Keratinocyte (primary cell): Measurements from ENCODE around the gene PDRG1. TPM values are rescaled to one million over a fixed set of nuclear protein-coding genes. Genes with fewer than 3 reads are reported as not detected.

Experiments used
- DNase-seq: peaks from one replicate; pipeline ENCODE4 v3.0.0-alpha.2; 2011; ENCODE audit warnings: low read depth, missing footprints, low spot score
- FAIRE-seq: peaks from 2 replicates; lab custom pipeline; 2011; peaks lifted over from hg19 to GRCh38; lab: Jason Lieb, UNC
- H2AFZ ChIP-seq: 2 replicates; pipeline ENCODE4 v1.6.0; 2012; ENCODE audit warnings: low read length, control low read depth, inconsistent platforms; ENCODE audit not compliant: control insufficient read depth
- H3K27ac ChIP-seq: 2 replicates; pipeline ENCODE4 v1.5.1; 2011; ENCODE audit warnings: low read length; ENCODE audit not compliant: control insufficient read depth, insufficient read depth
- H3K27me3 ChIP-seq: 3 replicates; pipeline ENCODE4 v1.6.0; 2011; ENCODE audit warnings: low read length; ENCODE audit not compliant: control insufficient read depth, insufficient read depth; ENCODE audit errors: extremely low read depth
- H3K36me3 ChIP-seq, 2 experiments: 2 replicates in 1 of 2; 3 replicates in 1 of 2; pipeline ENCODE4 v1.5.1; 2011; ENCODE audit warnings: low read length in 2 of 2, mild to moderate bottlenecking in 1 of 2; ENCODE audit not compliant: control insufficient read depth in 2 of 2, insufficient read depth in 2 of 2; ENCODE audit errors: extremely low read depth in 1 of 2
- H3K4me1 ChIP-seq: 3 replicates; pipeline ENCODE4 v1.5.1; 2011; ENCODE audit warnings: low read length; ENCODE audit not compliant: control insufficient read depth, insufficient read depth; ENCODE audit errors: extremely low read depth
- H3K4me2 ChIP-seq: 3 replicates; pipeline ENCODE4 v1.6.0; 2011; ENCODE audit warnings: low read depth, low read length; ENCODE audit not compliant: control insufficient read depth, insufficient read depth; ENCODE audit errors: extremely low read depth
- H3K4me3 ChIP-seq, 3 experiments: fragments of 200-600 bp in 1 of 3; sonication (generic) in 1 of 3; 2 replicates in 2 of 3; 3 replicates in 1 of 3; pipeline ENCODE4 v1.5.1; 2011 to 2016; ENCODE audit warnings: low read length in 3 of 3, mild to moderate bottlenecking in 3 of 3, control low read depth in 2 of 3, inconsistent platforms in 1 of 3, low read depth in 1 of 3, mixed read lengths in 1 of 3, mixed run types in 1 of 3, moderate library complexity in 1 of 3; ENCODE audit not compliant: control insufficient read depth in 2 of 3, insufficient read depth in 2 of 3; ENCODE audit errors: extremely low read depth in 1 of 3
- H3K79me2 ChIP-seq: 2 replicates; pipeline ENCODE4 v1.6.0; 2012; ENCODE audit warnings: low read length; ENCODE audit not compliant: control insufficient read depth, insufficient read depth
- H3K9ac ChIP-seq: 3 replicates; pipeline ENCODE4 v1.6.0; 2011; ENCODE audit warnings: low read length; ENCODE audit not compliant: control insufficient read depth, insufficient read depth; ENCODE audit errors: extremely low read depth
- H3K9me1 ChIP-seq: 3 replicates; pipeline ENCODE4 v1.6.0; 2011; ENCODE audit warnings: low read length; ENCODE audit not compliant: control insufficient read depth, insufficient read depth; ENCODE audit errors: extremely low read depth
- H3K9me3 ChIP-seq: 2 replicates; pipeline ENCODE4 v1.5.1; 2012; ENCODE audit warnings: low read depth, low read length; ENCODE audit not compliant: control insufficient read depth
- H4K20me1 ChIP-seq: 3 replicates; pipeline ENCODE4 v1.6.0; 2011; ENCODE audit warnings: low read length; ENCODE audit not compliant: control insufficient read depth, insufficient read depth; ENCODE audit errors: extremely low read depth
- CTCF ChIP-seq, 3 experiments: IDR thresholded peaks in 1 of 3; conservative IDR thresholded peaks in 1 of 3; optimal IDR thresholded peaks in 1 of 3; 2 replicates in 2 of 3; 3 replicates in 1 of 3; pipeline versions ENCODE3 to v1.5.1; 2011; ENCODE audit warnings: low read length in 3 of 3, mild to moderate bottlenecking in 3 of 3, moderate library complexity in 2 of 3, control low read depth in 1 of 3, inconsistent platforms in 1 of 3; ENCODE audit not compliant: insufficient read depth in 2 of 3; ENCODE audit errors: extremely low read depth in 1 of 3
- EZH2 ChIP-seq: IDR thresholded peaks from one replicate; pipeline ENCODE4 v1.6.1; 2012; ENCODE audit warnings: inconsistent platforms, mild to moderate bottlenecking, low read length, moderate library complexity
- dilution Hi-C: fragments of 300-500 bp; cut with MboI; formaldehyde crosslinking; loops from one replicate; pipeline ENCODE4 v1.7.0; 2020; ENCODE audit warnings: low sequenced_read_pairs; ENCODE audit not compliant: extremely low pct_ligation_motif_present
- polyA plus RNA-seq, 5 experiments: library from polyadenylated mRNA; depleted of rRNA in 3 of 5; stranded (reverse) in 3 of 5; stranded (forward) in 1 of 5; unstranded in 1 of 5; fragments of >200 nt; gene quantifications; 1 replicate in 1 of 5; 2 replicates in 3 of 5; 3 replicates in 1 of 5; pipeline versions ENCODE4 v1.2.1 to v1.2.3, GENCODE V29; 2011 to 2012; ENCODE audit warnings: missing spikeins in 2 of 5, low read depth in 1 of 5, low replicate concordance in 1 of 5

Gene PDRG1
- polyA plus RNA-seq, 1 donor (not counting 4 experiments of a cell fraction or from before 2014, with no cell fraction given), result 15.3 TPM

- H3K9me3 ChIP-seq, result no peaks in the 10 kb centered on the region
- no peaks in the 10 kb centered on the region for H3K9me1 ChIP-seq
- DNase-seq (no peak), FAIRE-seq (no peak)
- H3K4me3 ChIP-seq, result no peak overlapping the region
- no peak for TF ChIP-seq CTCF (optimal IDR thresholded peaks at IDR 0.05 in 1 of 3, IDR thresholded peaks at IDR 0.05 in 1 of 3, conservative IDR thresholded peaks at IDR 0.05 in 1 of 3; ENCODE audit: extremely low read depth in 1 of 3, insufficient read depth in 2 of 3, low read length in 3 of 3)
- TF ChIP-seq EZH2, result no peak
- H3K4me2 ChIP-seq, result no peak overlapping the region
- dilution Hi-C loops, result no loop called here
- H4K20me1 ChIP-seq, result no peaks in the 10 kb centered on the region
- no peak overlapping the region for H3K9ac ChIP-seq
- H3K27ac ChIP-seq, result no peak overlapping the region
- H3K79me2 ChIP-seq, result no peaks in the 10 kb centered on the region
- H3K36me3 ChIP-seq, result no peaks in the 10 kb centered on the region
- H3K27me3 ChIP-seq, result no peaks in the 10 kb centered on the region
- H2AFZ ChIP-seq, result no peak overlapping the region
- H3K4me1 ChIP-seq, result no peaks in the 10 kb centered on the region
Measured at GRCh38 chr20:31926493-31926892, 25.4 kb downstream of the PDRG1 start.

GRCh38 chr20:31925631-31926030, 26.2 kb downstream of the PDRG1 start:
- no peak for DNase-seq
- Histone ChIP-seq H3K79me2 (no peaks in the 10 kb centered on the region), H3K4me3 (no peak overlapping the region), H3K27ac (no peak overlapping the region), H3K36me3 (no peaks in the 10 kb centered on the region), H3K4me1 (no peaks in the 10 kb centered on the region), H4K20me1 (no peaks in the 10 kb centered on the region), H3K9ac (no peak overlapping the region), H3K9me1 (no peaks in the 10 kb centered on the region), H2AFZ (no peak overlapping the region), H3K4me2 (no peak overlapping the region), H3K27me3 (peaks cover 3% of the 10 kb centered on the region), H3K9me3 (no peaks in the 10 kb centered on the region)
- dilution Hi-C loops, result no loop called here
- no peak for FAIRE-seq
- no peak for TF ChIP-seq EZH2
- no peak for TF ChIP-seq CTCF (optimal IDR thresholded peaks at IDR 0.05 in 1 of 3, IDR thresholded peaks at IDR 0.05 in 1 of 3, conservative IDR thresholded peaks at IDR 0.05 in 1 of 3; ENCODE audit: extremely low read depth in 1 of 3, insufficient read depth in 2 of 3, low read length in 3 of 3)
